Right ventricle myocardium superior (tissue), 1 donor: ENCODE results near the gene DISP1. TPM values are rescaled to one million over a fixed set of nuclear protein-coding genes. Genes with fewer than 3 reads are reported as not detected.

Experiments
- ATAC-seq: fragments of 200-7000 bp; cut with Tn5 transposase; one replicate; pipeline ENCODE4 v1.9.1; 2020; ENCODE audit warnings: mild to moderate bottlenecking; ENCODE audit not compliant: poor library complexity
- DNase-seq: peaks from one replicate; pipeline ENCODE4 v3.0.0-alpha.2; 2020
- intact Hi-C: fragments of 100-400 bp; cut with DNase I; formaldehyde crosslinking; loops from one replicate; pipeline ENCODE4 v1.11.2; 2022
- total RNA-seq: library from RNA; stranded (reverse); fragmentation: NEBNext Ultra II Directional; extraction: Animal tissue kit (Norgen Biotek cat#: 25700); gene quantifications from one replicate; pipeline ENCODE4 v1.2.1, GENCODE V29; 2021
- donor health status: DM: no; HTN: yes; CAD: no; lungs with severe emphysema.

Gene DISP1
- total RNA-seq, 1 donor from 2014 or later, result 5.1 TPM

DNA sequence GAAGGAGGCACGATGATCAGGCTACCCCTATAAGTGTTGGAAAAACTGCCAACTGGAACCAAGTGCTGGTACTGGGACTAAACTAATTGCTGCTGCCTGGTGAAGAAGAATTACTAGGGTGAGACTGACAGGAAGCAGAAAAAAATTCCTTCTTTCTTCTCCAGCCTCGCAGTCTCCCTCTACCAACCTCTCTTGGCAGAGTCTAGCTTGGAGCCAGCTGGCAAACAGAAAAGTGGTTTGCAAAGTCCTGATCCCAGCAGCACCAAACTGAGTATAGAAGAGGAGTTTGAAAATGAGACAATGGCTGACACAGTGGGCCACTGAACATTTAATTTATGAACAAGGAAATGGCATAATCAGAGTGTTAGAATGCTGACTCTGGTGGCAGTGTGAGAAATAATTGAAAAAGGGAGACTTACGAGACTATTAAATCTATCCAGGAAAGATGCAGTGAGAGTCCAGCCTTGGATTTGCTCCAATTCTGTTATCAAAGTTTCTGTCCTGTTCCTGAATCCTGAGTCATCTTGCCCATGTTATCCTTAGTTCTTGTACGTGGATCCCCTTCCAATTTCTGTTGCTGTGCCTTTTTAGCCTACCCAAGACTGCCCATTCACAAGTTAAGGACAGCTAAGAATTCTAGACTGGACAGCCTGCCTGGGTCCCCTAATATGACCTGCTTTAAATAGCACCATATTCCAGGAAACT, 23.7 kb upstream of the DISP1 start:
- DNase-seq (no peak), ATAC-seq (no peak)

DNA sequence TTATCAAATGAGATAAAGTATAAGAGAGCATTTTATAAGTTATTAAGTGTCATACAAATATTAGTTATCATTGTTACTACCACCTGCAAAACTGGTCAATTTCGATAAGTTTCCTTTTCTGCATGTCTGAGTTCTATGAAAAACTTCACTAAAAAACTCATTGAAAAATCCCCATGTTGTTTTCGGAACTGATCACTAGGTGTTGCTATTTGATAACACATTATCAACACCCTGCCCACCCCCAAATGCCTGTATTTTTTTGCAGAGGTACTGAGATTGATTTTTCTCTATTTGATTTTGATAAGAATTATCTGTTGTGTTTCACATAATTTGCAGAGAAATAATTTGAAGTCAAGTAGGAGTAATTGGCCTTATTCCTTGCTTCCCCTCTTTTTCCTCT, 22.1 kb upstream of the DISP1 start:
- DNase-seq (no peak), ATAC-seq (no peak)
- intact Hi-C loops, result loop anchor here (5.0 kb wide), 1 partner anchor 290 kb away; no protein-coding TSS in a partner anchor

More for the DNA sequence above, 23.7 kb upstream of the DISP1 start:
- intact Hi-C loops, result loop anchor here (5.0 kb wide), 1 partner anchor 291 kb away; no protein-coding TSS in a partner anchor

DNA sequence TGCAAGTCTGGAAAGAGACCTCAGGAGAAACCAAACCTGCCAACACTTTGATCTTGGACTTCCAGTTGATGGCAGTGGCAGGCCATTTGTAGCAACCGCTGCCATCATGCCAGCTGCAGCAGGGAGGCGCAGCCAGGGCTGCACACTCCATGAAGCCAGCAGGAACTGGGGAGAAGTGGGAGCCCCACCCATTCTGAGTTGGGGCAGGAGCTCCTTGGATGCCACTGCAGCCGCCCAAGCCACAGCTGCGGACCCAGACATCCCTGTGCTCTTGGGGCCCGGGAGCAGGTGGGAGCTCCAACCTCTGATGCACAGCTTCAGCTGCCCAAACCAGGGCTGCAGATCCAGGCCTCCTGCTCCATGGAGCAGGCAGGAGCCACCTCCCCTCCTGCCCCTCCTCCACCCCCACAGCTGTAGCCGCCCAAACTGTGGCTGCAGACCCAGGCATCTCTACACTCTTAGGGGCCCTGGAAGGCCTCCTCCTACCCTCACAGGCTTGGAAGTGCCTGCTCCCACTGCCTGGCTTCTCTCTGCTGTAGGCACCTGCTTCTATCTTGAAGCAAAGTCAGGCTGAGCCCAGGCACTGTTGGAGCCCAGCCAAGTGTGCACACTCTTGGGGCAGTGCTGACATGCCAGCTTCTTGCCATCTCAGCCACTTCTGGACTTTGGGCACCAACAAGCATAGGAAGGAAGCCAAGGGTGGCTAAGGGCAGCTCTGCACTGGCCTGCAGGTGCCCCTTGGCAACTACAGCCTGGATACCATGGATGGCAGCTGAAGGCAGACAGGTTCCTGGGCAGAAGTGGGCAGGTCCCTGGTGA, 20.0 kb upstream of the DISP1 start:
- ATAC-seq (peak; percentile 43), DNase-seq (peak; percentile 43)
- intact Hi-C loops, result loop anchor here (5.0 kb wide), 1 partner anchor 287 kb away; no protein-coding TSS in a partner anchor

DNA sequence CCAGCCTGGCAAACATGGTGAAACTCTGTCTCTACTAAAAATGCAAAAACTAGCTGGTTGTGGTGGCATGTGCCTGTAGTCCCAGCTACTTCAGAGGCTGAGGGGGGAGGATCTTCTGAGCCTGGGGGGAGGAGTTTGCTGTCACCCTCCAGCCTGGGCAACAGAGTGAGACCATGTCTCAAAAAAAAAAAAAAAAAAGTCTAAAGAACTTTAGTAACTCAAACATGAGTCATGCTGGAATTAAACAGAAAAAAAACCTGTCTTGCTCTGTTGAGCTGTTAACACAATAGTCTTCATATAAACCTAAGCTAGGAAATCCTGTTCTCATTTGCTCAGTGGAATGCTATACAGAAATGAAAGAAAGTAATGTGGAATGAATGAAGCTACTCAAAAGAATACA, 16.7 kb upstream of the DISP1 start:
- intact Hi-C loops, result no loop called here
- ATAC-seq, result no peak
- DNase-seq, result no peak

DNA sequence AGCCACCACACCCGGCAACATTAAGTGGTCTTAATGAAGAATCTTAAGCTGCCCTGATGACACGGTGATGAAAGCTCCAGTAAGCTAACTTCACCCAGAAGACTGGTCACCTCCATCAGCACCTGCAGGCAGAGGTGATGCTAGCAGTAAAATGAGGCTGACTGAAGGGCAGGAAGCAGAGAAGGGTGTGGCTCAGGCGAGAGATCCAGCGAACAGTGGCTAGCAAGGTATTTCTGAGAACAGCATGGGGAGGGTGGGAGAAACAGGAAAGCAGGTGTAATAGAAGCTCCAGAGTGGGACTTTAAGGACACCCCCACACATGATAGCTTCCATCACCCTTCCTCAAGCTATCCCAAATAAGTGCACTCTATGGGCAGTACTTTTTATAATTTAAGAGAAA, 15.9 kb upstream of the DISP1 start:
- DNase-seq (no peak), ATAC-seq (no peak)
- intact Hi-C loops, result no loop called here

DNA sequence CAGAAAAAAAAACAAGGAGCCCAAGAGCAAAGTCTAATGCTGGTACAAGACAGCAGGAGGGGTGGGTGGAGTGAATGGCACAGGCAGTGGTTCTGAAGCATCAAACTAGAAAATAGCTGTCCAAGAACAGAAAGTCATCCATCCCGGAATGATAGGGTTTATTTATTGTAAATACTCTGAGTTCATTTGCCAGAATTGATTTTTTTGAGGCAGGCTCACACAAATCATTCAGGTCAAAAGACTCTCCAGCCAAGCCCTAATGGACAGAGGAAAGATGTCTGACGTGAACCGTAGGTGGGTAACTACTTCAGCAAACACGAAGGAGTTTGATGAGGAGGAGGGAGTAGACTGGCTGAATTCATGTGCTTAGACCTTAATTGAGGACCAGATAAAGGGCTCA, 13.8 kb upstream of the DISP1 start:
- DNase-seq, result no peak
- intact Hi-C loops, result no loop called here
- no peak for ATAC-seq

DNA sequence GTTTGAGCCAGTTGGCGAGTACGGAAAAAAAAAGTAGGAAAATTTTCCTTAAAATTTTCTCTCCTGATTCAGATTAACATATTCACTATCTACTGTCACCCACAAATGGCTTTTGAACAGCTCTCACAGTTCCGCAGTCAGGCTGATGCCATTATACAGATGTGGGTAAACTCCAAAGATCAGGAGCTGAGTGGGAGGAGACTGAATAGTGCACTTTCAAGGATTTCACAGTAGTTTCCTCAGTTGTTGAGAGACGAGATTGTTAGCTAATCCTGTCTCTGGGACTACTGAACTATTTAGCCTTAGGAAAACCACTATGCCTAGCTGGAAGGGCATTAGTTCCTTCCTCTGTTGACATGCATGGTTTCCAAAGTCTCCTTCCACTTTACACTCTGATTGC, 3.2 kb upstream of the DISP1 start:
- intact Hi-C loops, result no loop called here
- DNase-seq (no peak), ATAC-seq (no peak)

DNA sequence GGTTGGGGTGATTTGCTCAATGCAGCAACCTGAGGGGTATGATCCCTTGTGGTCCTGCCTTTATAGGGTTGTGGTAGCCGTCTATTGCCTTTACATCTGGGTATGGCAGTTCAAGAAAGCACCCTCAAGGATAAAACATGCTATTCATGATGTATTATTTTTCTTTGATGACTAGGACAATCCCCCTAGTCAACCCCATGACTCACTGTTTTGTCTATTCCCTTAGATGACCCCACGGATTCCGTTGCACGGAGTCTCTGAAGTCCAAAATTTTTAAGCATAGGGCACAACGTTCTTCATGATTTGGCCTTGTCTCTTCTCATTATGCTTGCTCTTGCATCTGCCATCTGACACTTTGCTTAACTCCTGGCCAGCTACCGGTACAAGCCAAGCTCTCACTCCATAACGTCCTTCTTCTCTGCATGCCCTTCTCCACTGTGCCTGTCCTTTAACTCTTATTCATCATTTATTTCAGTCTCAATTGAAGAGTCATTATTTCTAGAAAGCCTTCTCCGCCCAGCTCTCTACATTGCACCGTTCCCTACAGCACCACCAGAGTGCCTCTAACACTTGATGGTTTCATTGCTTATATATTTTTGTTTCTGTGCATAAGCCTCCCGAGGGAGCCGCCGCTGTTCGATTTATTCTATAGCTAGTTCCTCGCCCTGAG, 838 bp upstream of the DISP1 start:
- intact Hi-C loops, result no loop called here
- no peak for ATAC-seq

DNA sequence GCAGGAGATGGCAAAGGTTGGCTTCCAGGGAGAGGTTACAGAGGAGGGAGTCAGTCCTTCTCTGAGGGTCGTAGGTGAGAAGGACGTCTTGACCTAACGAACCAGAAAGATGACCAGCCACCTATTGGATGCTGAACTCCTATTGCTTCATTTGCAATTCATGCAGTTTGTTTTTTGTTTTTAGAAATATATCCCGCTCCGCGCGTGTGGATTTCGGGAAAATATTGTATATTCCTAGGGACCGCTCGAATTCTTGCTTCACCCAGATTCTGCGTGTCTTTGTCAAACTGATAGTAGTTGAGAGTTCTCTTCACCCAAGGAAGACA, 564 bp downstream of the DISP1 start:
- DNase-seq (no peak), ATAC-seq (no peak)
- intact Hi-C loops, result no loop called here

More for the DNA sequence above, 838 bp upstream of the DISP1 start:
- no peak for DNase-seq

DNA sequence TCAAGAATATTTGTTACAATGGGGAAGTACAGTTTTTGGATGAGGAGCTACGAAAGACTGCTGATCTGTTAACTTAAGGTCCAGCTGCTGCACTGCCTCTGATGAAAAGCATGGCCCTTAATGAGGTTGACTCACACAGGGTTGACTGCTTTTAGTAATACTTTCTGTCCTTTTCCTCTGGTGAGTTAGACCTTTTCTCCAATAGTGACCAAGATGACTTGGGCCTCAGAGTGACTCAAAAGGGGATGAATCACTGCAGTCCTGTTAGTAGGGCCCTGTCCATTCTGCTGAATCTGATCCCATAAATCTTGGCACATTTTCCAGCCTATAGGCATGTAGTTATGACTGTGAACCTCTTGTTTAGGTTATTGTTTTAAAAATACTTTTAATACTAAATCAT, 2.7 kb downstream of the DISP1 start:
- intact Hi-C loops, result no loop called here
- DNase-seq (no peak), ATAC-seq (peak; percentile 5)

DNA sequence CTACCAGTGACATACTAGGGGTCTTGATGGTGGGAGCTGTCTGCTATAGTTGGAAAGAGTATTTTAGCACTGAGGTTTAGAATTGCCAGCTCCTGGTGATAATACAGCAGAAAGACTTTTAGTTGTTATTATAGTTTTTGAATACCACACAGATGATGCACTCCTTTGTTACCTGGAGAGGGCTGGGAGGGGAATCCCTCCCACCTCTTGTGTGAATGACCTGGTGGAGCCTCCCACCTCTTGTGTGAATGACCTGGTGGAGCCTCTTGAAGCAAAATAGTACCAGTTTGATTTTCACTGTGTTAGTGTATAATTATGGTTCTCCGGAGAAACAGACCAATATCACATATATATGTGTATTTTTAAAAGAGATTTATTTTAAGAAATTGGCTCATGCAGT, 3.3 kb downstream of the DISP1 start:
- no peak for ATAC-seq
- DNase-seq, result no peak
- intact Hi-C loops, result no loop called here

DNA sequence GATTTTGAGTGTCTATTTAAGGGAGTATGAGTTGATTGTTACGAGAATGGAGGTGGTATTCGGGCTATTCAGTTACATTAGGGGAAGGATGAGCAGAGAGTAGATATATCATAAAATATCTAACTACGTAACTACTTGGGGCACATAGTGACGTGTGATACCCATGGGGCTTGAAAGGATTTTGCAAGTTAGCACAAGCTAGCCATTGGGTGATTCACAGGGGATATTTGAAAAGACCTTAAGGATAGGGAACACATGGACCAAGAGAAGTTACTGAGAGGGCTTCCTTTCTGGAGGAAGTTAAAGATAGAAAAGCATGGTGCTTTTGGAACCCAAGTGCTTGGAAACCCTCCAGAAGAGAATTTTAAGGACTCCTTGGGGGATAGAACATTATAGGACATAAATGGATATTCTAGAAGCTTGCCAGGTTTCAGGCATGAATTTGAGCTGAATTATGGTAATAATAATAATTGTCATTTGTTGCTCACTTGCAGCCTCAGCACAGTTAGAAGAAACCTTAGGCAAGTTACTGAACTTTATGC, 5.4 kb downstream of the DISP1 start:
- ATAC-seq (no peak), DNase-seq (no peak)
- intact Hi-C loops, result no loop called here

DNA sequence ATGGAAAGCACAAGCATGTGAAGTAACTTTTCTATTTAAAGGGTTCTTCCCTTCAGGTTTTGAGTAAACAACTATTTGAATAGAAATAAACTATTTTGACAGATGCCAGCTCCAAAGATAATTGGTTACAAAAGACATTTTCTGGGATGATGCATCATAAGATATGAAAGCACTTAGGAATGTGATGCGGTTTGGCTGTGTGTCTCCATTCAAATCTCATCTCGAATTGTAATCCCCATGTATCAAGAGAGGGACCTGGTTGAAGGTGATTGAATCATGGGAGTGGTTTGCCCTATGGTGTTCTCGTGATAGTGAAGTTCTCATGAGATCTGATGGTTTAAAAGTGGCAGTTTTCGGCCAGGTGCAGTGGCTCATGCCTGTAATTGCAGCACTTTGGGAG, 6.4 kb downstream of the DISP1 start:
- intact Hi-C loops, result no loop called here
- DNase-seq, result no peak
- ATAC-seq, result no peak

DNA sequence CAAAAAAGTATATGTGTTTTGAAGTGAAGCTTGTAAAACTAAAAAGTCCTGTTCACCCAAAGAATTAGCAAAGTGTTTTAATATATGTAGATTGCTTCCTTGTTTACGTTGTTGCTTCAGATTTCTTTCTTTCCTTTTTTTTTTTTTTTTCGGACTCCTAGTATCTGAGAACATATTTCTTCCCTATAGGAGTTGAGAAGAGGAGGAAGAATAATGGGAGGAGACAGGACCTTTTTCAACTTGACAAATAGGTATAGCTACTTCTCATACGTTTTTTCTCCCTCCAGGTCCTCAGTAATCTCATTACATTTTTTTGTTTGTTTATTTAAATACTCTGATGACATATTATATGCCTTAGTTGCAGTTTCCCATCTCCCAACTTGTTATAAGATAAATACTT, 8.9 kb downstream of the DISP1 start:
- DNase-seq, result no peak
- ATAC-seq, result no peak
- intact Hi-C loops, result no loop called here

DNA sequence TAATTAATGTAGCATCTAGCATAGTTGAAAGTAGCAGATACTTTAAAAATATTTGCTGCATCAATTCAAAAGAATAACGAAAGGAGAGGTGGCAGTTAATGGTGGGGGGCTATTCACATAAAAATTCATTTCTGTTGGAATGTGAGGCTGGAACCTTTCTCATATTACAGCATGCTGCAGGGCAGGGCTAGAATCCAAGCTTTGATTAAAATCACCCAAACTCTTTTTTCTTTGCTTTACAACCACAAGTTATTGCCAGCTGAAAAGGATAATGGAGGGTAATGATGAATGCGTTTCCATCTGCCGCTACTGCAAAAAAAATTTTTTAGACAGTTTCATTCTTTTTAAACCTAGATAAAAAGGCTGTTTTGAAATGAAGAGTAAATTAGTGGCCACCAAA, 9.8 kb downstream of the DISP1 start:
- intact Hi-C loops, result no loop called here
- DNase-seq, result no peak
- ATAC-seq, result no peak

DNA sequence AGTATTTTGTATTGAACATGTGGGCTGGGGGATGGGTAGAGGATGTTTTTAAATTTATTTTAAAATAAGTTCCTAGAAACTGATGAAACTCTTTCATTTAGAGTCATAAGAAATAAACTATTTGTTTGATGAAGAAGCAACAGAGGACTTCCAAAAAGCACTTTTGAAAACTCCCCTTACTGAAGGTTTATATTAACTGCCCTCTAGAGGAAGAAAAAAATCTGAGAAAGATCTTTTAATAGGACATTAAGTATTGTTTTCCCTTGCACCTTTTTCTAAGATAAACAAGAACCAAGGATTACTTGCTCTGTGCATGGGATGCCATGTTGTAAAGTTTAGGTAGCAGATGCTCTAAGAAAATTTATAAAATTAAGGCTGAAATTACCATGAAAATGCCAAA, 14.1 kb downstream of the DISP1 start:
- intact Hi-C loops, result no loop called here
- DNase-seq, result no peak
- no peak for ATAC-seq

DNA sequence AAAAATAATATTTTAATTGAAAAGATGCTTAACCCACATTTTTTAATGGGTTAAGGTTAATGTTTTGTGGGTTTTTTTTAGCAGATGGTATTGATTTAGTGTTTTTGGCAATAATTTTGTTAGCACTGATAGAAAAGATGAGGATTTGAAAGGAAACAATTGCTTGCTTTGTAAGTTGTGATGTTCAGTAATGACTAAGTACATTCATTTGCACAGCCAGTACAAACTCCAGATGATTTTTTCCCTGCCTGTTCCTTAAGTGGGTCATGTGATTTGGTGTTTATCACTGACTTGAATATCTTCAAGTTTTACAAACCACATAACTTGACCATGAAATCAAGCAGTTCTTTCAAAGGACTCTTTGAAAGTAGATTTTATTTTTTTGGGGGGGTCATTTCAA, 15.0 kb downstream of the DISP1 start:
- intact Hi-C loops, result no loop called here

DNA sequence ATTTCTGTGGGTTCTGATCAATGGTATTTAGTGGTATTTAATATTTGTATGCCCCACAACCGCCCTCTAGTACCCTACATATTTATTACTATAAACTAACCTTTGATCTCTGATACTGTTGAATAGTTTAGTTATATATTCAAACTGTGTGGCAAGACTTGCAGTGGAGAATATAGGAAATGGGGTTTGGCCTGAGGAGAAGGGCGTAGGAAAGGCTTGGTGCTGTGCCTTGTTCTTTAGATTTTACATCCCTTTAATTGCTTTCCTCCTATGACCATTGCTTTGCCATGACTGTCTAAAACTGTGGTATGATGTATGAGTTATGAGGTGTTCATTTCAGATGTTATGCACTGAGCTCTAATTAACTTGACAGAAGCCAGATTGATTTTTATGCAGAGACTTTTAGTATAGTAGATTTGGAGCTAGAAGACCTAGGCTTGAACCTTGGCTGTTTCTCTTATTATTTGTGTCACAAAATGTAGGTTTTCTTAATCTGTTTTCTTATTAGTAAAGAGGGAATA, 18.6 kb downstream of the DISP1 start:
- intact Hi-C loops, result no loop called here
- no peak for DNase-seq
- ATAC-seq, result no peak

More for the DNA sequence above, 15.0 kb downstream of the DISP1 start:
- no peak for DNase-seq
- ATAC-seq, result peak; percentile 85
